HG03565 (cell line): Measurements from ENCODE around the gene RORB.

Experiments
- ATAC-seq: cut with Tn5 transposase; IDR thresholded peaks from one replicate; pipeline ENCODE4 v1.9.1; 2021; ENCODE audit warnings: mild to moderate bottlenecking, moderate library complexity; ENCODE audit not compliant: unreplicated experiment

RORB gene

DNA sequence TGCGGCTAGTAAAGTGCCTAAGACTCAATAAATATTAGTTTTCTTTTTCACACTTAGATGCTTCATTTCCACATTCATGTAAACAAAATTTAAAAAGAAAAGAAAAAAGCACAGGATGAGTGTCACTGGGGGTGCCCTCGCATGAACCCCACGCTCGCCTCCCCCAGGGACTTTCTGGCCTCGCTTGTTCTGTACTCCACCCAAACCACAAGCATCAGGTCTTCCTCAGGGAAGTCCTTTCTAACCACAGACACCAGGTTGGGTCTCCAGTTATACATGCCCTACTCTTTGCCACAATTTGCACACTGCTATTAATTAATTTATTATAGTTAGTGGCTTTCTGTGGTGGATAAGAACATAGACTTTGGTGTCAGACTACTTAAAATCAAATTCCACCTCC, 92.4 kb downstream of the RORB start:
- no peak for ATAC-seq

DNA sequence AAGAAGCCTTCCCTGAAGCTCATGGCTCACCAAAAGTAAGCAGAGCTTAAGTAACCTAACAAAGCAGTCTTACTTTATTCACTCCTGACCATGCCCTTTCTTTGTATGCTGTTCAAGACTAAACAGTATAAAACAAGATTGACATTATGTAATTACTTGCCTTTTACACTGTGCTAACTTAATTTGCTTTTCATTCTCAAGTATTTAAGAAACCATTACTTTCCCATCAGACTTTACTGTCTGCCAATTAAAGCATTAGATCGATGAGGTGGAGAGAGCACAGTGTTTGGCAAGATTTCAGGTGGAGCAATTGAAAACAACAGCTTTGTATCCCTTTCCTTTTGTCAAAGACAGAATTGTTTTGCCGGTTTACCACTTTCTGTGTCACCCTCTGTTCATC, 98.2 kb downstream of the RORB start:
- no peak for ATAC-seq

DNA sequence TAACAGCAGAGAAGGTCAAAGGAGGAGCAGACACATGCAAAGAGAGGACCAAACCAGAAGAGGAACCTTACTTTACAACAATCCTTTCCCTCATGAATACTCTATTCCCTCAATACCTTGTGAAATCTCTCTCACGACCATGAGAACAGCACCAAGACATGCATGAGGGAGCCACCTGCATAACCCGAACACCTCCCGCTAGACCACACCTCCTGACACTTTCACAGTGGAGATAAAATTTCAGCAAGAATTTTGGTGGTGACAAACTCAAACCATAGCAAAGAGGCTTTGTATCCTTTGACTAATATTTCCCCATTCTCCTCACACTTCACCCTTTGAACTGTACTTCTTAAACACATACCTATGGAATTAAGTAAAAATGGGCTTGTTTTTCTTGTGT, 101.7 kb downstream of the RORB start:
- no peak for ATAC-seq

DNA sequence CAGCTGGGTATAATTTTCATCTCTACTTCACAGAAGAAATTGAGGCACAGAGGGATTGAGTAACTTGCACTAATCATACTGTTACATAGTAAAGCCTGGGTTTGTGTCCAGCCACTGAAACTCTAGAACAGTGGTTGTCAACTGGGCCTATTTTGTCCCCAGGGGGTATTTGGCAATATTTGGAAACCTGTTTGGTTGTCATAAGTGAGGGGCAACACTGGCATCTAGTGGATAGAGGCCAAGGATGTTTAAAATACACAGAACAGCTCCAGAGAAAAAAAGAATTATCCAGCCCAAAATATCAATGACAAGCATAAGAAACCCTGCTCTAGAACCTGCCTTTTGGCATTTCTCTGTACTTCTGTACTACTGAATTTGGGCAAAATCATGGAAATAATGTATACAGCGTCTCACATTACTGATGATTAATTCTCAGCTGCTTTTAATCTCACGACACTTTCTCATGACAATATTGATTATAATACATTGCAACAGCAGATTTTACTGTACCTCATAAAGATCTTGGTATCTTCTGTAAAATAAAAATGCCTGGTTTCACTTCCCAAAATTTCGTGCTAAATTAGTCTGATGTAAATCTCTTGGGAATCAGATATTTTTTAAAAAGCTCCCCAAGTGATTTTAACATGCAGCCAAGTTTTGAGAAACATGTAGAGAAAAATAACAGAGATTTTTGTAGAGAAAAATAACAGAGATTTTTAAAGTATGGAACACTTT, 112.7 kb downstream of the RORB start:
- peak; percentile 41 for ATAC-seq

DNA sequence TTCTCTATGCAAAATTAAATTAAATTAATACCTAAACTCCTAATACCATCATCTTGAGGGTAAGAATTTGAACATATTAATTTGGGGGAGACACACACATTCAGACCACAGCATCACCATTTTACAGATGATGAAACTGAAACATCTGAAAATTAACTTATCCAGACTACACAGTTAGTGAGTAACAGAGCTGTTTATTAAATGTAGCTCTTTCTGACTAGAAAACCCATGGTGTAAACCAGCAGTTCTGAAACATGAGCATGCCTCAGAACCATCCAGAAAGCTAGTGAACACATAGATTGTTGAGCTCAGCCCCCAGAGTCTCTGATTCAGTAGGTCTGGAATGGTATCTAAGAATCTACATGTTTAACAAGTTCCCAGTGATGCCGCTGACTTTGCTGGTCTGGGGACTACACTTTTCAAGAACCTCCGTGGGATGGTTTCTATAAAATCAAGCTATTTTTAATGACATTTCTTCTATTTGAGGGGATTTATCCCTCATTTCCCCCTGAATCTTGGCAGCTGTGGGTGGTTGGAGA, 113.5 kb downstream of the RORB start:
- no peak for ATAC-seq

DNA sequence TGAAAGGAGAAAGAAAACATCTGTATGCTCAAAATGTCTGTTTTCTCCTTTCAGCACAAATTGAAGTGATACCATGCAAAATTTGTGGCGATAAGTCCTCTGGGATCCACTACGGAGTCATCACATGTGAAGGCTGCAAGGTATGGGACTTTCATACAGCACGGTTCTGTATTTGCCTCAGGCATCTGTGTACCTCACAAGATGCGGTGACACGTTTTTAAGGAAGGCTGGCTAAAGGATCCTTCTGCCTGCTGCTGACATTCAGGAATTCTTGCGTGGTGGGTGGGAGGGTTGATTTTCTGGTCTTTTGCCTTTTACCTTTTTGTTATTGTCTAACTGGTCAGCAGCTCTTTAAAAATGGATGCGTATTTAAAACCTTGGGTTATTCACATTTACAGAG, 133.1 kb downstream of the RORB start:
- ATAC-seq = no peak

DNA sequence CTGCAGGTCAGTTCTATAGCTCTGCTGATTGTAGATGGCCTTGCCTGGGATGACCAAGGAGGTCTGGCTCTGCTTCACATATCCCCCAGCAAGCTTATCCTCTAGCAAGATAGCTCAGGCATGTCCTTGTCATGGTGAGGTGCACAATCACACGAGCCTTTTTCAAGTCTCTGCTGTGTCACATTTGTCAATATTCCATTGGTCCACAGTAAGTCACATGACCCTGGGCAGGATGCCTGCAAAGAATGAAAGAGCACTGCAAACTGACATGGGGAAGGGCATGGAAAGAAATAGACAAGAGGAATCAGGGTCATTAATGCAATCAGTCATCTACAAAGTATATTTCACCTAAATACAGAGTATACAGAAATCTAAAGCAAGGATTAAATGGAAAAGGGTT, 142.0 kb downstream of the RORB start:
- ATAC-seq = no peak

DNA sequence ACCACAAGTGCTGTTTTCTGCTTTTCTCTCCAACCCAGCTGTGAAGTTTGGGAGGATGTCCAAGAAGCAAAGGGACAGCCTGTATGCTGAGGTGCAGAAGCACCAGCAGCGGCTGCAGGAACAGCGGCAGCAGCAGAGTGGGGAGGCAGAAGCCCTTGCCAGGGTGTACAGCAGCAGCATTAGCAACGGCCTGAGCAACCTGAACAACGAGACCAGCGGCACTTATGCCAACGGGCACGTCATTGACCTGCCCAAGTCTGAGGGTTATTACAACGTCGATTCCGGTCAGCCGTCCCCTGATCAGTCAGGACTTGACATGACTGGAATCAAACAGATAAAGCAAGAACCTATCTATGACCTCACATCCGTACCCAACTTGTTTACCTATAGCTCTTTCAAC, 145.2 kb downstream of the RORB start:
- no peak for ATAC-seq

DNA sequence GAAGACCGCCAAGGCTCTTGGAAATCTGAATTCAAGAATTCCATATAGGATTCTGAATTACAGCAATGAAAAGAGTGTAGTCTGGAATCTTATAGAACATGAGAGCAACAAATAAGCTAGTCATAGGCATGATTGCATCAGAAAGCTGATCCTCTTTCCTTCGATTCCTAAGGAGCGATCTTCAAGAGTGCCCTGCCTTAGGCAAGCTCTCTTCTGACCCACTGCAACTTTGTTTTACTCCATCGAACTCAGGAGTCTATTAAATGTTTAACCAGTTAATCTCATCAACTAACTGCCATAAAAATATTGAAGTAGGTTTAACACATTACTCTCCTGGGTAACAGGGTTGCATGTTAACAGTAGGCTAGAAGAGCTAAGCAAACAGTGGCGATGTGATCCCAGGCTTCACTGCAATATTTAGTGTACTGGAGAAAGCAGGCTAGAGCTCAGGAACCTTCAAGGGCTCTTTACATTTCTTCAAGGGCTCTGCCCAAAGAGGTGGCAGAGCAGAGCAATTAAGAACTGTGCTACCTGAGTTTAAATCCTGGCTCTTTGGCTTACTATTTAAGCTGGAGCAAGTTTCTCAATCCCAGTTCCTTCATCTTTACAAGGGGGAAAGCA, 146.3 kb downstream of the RORB start:
- no peak for ATAC-seq

DNA sequence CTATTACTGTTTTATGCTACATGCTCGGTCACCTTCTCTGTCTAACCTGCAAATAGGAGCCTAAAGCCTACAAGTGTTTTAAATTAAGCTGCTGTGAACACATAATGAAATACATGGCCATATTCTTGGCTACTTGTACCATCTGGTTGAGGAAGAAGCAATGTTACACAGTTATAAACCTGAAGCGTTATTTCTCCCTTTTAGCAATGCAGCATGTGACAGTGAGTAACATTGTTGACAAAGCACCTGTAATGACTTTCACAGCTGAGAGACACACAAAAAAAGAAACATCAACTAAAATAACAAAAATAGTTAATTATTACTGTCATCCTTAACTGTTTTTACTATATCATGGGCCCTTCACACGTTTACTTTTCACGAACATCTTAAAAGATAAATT, 146.9 kb downstream of the RORB start:
- ATAC-seq = no peak

DNA sequence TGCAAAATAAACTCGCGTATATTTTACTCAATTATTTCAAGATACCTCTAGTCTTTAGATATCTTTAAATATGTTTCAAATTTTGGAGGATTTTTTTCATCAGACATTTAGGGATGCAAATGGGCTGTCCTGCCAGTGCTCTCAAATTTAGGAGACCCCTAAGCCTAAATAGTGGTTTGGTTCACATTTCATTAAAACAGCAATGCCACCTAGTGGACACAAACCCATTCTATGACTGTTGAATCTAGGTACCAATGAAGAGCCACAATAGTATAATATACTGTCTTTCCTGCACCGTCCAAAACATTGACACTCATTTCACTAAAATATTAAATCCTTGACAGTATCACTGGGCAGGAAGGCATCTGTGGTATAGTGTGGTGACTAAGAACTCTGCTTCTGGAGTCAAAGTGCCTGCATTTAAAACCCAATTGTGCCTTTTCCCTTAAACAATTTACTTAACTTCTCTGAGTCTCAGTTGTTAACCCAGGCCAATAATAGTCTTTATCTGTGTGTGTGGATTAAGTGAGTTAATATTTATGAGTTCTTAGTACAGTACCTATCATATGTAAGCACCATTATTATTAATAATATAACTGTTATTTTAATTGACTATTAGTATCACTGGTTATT, 148.0 kb downstream of the RORB start:
- ATAC-seq = peak; percentile 43

DNA sequence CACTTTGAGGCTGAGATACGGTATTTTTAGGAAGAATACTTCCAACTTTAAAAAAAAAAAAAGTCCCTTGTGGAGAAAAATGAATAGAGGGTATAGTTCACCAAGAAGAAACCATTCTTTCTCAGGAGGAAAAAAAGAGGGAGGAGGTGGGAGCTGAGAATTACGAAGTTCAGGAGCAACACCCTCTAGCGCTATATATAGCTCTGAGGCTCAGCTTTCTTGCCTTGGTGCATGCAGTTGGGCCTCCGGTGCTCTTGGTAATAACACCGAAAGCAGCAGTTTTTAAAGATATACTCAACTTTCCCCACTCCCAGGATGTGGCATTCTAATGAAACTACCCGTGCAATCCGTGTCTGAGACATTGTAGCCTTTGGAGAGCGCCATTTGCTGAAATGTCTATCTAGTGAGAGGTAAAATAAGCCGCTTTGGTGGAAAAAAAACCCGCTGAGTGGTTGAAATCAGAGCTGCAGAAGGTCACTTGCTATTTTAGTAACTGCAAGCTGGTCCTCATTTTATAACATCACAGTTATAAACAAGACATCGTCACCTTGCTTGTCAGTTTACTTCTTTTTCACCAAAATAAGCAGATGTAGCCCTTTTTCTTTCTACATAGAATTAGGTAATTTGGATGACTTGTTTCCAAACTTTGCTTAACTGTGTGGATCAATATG, 156.4 kb downstream of the RORB start:
- no peak for ATAC-seq

DNA sequence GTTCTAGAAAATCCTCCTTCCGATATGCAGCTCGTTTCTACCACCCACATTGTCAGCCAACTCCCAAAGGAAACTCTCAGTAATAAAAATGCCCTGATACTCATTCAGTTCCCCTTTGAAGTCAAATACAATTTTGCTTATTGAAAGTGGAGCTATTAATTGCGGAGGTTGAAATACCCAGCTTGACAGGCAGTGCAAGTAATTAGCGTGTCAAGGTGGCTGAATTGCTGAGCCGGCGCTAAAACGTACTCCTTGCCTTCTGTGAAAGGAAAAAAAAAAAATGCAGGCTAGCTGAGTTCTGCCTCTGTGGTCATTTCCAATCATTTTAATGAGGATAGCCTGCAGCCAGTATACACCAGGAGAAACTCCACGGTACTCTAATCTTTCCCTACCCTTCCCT, 165.5 kb downstream of the RORB start:
- ATAC-seq = no peak

DNA sequence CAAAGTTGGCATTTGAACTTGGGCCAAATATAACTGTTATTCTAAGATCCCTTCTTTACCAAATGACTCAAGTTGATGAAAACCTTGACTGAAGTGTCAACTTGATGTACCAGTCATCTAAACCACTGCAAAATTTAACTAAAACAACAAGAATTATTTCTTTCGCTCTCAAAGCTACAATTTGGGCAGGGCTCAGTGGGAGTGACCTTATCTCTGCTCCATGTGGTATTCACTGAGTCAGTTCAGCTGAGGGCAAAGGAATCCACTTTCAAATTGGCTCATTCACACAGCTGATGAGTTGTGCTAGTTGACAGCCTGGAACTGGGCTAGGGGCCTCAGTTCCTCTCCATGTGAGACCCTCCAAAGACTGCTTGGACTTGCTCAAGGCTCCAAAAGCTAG, 166.3 kb downstream of the RORB start:
- no peak for ATAC-seq

DNA sequence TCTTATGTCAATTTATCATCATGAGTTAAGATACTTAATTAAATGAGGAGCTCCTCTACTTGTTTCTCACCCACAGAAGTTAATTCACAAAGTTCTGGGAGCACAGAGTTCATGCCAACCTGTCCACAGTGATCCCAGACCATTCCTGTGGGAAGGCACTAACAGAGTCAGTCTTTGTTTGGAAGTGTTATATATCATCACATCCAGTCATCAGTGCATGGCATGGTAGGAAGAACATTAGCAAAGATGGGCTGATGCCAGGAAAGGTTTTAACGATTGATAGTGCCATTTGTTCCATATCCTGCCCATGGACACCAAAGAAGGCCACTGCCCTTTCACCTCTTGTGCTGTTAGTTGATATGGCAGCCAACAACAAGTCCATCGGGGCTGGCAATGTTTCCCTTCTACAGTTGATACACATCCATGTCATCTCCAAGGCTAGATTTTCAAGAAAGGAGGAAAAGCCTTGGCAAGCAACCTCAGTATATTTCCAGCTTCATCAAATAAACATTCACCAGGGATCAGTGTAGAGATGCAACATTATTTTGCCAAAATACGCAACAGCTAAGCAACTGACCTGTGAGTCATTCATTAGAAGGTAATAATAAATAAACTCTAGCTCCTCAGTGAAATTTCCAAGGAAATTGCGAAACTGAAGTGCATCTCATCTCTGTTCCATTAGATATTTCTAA, 169.6 kb downstream of the RORB start:
- no peak for ATAC-seq

DNA sequence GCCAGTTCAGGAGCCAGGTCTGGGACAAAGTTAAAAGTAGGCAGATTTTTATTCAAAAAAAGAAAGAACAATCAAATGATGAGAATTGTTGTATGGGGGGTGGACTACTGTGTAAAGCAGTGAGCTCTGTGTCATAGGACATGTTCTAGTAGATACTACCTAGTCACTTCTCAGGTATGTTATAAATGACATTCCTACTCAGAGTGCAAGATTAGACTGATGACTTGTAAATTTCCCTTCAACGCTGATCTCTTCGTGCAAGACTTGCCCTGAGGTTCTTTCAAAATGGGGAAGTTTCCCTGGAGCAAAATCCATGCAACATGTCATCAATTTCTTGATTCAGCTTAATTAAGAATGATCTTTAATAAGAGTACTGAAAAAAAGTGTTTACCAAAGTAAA, 175.1 kb downstream of the RORB start:
- ATAC-seq = no peak

DNA sequence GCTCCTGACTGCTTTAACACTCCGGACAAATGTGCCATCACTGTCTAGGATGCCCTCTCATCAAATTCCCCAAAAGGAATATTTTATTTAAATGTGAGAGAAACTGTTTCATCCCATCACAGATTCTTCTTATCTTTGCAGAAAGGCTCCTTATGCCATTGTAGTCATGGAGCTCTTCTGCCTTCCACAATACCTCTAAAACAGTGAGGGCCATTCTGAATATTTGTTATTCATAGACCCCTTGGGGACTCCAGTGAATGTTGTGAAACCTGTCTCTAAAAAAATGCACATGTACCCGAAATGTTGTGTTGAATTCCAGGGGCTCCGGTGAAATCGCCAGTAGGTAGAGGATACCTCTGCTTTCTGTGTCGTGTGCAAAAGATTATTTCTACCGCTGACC, 176.9 kb downstream of the RORB start:
- ATAC-seq = no peak

DNA sequence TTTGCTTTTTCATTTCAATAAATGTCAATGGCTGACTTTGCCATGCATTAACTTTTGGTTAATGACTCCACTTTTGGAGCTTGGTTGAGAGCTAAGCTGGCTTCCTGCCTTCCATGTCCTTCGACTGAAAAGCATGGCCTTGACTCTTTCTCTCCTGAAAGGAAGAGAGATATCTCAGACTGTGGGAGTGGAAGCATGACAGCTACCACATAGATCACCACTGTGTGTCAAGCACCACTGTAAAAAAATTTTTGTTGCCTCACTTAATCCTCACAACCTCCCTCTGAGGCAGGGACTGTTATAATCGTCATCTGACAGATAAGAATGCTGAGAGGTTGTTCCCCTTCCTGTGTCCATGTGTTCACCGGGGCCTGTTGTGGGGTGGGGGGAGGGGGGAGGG, 184.8 kb downstream of the RORB start:
- no peak for ATAC-seq

DNA sequence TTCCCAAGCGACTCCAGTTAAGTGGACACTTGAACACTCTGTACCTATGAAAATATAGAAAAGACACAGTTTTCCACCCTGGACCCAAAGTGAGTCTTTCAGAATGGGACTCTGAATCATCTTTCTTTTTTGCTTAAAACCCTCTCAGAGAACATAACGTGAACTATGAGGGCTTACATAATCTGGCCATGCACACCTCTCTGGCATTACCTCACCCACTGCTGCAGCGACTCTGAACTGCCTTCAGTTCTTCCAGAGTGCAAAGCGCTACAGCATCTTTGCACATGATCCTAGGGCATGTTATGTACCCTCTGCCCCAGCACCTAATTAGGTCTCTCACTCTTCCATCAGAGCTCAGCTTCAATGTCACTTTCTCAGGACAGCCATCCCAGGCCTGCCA, 186.2 kb downstream of the RORB start:
- ATAC-seq = no peak

DNA sequence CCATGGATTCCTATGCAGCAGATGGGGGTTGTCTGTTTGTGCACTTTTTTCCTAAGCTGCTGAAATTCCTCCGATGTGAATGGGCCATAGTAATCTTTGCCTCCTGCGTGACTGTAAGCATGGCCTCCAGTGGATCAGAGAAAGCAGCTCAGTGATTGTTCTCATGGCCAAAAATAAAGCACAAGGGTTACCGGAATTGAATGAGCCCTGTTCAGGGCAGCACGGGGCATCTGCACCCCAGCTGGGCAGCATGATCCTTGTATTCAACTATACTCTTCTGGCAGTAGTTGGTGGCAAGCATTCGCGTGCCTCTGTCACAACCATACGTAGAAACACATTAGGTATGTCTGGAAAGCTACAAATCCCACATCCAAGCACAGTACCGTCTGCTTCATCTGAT, 193.9 kb downstream of the RORB start:
- no peak for ATAC-seq

DNA sequence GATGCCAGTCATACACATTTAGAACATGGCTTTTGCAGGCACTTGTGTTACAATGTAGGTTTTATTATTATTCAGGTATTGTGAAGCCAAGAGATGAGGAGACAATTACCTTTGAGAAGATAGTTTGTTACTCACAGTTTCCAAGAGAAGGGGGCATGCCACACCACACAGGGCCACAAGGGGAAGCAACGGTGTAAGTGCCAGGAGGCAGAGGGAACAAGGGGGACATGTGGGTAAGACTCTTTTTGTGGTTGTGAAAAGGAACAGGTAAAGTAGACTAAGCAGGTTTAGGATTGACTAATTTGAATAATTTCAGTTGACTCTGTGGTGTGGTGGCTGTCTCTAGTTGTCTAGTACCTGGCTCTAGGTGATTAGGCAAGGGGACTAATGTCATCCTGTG, 199.4 kb downstream of the RORB start:
- no peak for ATAC-seq
